Measurements from ENCODE around the gene MCCC1.

DNA sequence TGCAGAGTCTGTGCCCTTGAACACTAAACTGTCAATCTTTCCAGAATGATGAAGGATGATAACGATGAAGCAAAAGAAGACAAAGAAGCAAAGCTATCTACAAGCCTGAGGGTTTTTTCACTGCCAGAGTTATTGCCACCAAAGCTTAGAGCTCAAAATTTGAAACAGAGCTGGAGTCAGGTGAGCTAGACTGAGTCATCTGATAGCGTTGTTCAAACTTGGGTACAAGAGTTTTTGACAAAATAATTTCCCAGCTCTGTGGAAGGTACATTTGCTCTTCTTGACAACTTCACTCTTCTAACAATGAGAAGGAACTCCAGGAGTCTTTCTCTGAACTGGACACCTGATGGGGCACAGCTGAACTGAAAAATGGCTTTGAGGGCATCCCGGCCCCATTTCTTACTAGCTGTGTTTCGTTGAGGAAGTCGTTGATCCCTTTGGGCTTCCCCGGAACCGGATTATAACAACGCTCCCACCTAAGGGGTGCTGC is 715 bp downstream of the MCCC1 start:
- TF ChIP-seq, protein P1, sequence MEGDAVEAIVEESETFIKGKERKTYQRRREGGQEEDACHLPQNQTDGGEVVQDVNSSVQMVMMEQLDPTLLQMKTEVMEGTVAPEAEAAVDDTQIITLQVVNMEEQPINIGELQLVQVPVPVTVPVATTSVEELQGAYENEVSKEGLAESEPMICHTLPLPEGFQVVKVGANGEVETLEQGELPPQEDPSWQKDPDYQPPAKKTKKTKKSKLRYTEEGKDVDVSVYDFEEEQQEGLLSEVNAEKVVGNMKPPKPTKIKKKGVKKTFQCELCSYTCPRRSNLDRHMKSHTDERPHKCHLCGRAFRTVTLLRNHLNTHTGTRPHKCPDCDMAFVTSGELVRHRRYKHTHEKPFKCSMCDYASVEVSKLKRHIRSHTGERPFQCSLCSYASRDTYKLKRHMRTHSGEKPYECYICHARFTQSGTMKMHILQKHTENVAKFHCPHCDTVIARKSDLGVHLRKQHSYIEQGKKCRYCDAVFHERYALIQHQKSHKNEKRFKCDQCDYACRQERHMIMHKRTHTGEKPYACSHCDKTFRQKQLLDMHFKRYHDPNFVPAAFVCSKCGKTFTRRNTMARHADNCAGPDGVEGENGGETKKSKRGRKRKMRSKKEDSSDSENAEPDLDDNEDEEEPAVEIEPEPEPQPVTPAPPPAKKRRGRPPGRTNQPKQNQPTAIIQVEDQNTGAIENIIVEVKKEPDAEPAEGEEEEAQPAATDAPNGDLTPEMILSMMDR (IDR thresholded peaks at IDR 0.05; ENCODE audit: low read length) = no peak
- no peak for TF ChIP-seq EZH2 (optimal IDR thresholded peaks at IDR 0.05; ENCODE audit: low read depth, low read length)

All from MM.1S (cell line).